ENCODE measurements around the gene ASB13.
"Not testable (repeated sequence)": the region's sequence is repeated elsewhere in the genome, so short reads cannot be mapped to it uniquely, and the experiment has no call there.

ASB13 gene

DNA sequence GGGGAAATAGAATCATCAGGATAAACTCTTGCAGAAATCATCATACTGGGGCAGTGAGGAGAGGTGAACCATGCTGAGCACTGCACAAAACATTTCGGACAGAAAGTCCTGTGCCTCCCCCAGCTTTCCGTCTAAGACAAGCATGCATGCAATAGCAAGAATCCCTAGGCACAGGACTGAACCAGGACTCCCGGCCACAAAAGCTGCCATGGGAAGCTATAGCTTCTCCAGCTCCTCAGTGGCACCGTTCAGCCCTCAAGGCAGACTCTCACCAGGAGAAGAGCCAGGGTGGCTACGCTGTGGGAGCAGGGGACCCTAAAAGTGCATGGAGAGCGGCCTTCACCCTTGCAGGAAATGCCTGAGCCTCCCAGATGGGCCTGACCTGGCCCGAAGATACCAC is 70.8 kb downstream of the ASB13 start:
- Histone ChIP-seq H3K36me3 (replicated peaks) (no peaks in the 10 kb centered on the region), H3K4me3 (no peak overlapping the region), H3K9me3 (no peaks in the 10 kb centered on the region), H3K4me1 (no peaks in the 10 kb centered on the region), H3K27me3 (ENCODE audit: low read depth) (no peaks in the 10 kb centered on the region)
- in situ Hi-C loops (cut with MboI; ENCODE audit: low sequenced_read_pairs): no loop called here
- no peak for DNase-seq (ENCODE audit: low spot score in 2 of 2)

DNA sequence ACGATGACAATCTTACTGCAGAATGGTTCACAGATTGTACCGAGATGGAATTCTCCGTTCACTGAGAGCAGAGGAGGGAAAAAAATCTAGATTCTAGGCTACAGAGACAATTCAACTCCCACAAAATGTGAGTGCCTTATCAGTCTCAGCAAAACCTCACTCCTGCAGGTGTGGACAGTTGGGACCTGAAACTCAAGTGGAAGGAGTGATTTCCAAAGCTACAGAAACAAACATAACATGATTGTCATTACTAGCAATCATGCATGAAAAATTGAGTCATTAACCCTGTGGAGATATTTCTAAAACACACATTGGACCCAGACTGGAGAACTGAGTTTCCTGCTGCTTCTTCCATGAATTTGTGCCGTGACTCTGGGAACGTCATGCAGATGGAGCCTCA is 71.3 kb downstream of the ASB13 start:
- H3K4me1 ChIP-seq: no peaks in the 10 kb centered on the region
- H3K27me3 ChIP-seq (ENCODE audit: low read depth): no peaks in the 10 kb centered on the region
- H3K9me3 ChIP-seq: no peaks in the 10 kb centered on the region
- no peak overlapping the region for H3K4me3 ChIP-seq
- no peak for DNase-seq (ENCODE audit: low spot score in 2 of 2)
- H3K36me3 ChIP-seq (replicated peaks): no peaks in the 10 kb centered on the region
- in situ Hi-C loops (cut with MboI; ENCODE audit: low sequenced_read_pairs): no loop called here

- H3K9me3 ChIP-seq: no peaks in the 10 kb centered on the region
These were observed 71.9 kb downstream of the ASB13 start for GRCh38 chr10:5594271-5595049.

DNA sequence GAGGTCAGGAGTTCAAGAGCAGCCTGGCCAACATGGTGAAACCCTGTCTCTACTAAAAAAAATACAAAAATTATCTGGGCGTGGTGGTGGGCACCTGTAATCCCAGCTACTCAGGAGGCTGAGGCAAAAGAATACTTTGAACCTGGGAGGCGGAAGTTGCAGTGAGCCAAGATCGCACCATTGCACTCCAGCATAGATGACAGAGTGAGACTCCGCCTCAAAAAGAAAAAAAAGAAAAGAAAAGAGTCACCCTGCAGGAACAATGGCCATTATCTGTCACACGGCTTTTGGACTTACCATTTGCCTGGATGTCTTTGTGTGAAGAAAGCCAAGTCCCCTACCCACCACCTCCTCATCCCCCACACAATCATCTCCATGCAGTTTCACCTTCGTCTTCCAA is 73.0 kb downstream of the ASB13 start:
- H3K9me3 ChIP-seq; H3K36me3 ChIP-seq (replicated peaks); H3K4me3 ChIP-seq; in situ Hi-C loops (cut with MboI; ENCODE audit: low sequenced_read_pairs); H3K4me1 ChIP-seq; H3K27me3 ChIP-seq (ENCODE audit: low read depth); DNase-seq (ENCODE audit: low spot score in 2 of 2): not testable (repeated sequence)

More at GRCh38 chr10:5594271-5595049, 71.9 kb downstream of the ASB13 start:
- Histone ChIP-seq H3K4me3 (no peak overlapping the region), H3K4me1 (no peaks in the 10 kb centered on the region), H3K27me3 (ENCODE audit: low read depth) (no peaks in the 10 kb centered on the region), H3K36me3 (replicated peaks) (no peaks in the 10 kb centered on the region)
- no peak for DNase-seq (ENCODE audit: low spot score in 2 of 2)
- in situ Hi-C loops (cut with MboI; ENCODE audit: low sequenced_read_pairs): no loop called here

DNA sequence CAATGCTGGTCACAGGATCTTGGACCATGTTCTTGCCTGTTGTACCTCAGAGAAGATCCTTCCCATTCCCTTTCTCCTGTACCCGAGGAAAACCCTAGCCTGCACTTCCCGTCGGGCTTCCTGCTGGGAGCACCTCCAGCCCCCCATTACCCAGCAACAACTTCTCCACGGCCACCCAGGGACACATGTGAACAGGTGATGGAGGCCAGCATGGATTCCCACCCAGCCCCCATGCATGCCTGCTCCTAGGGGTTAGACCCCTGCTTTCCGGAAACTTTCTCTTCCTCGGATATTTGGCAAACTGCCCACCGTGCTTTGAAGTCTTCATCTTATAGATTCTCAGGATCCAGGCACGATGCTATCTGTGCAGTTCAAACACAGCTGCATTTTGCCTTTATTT is 74.3 kb downstream of the ASB13 start:
- Histone ChIP-seq H3K27me3 (ENCODE audit: low read depth) (no peaks in the 10 kb centered on the region), H3K4me3 (no peak overlapping the region), H3K4me1 (no peaks in the 10 kb centered on the region), H3K36me3 (replicated peaks) (no peaks in the 10 kb centered on the region), H3K9me3 (no peaks in the 10 kb centered on the region)
- DNase-seq (ENCODE audit: low spot score in 2 of 2): no peak
- in situ Hi-C loops (cut with MboI; ENCODE audit: low sequenced_read_pairs): no loop called here

GRCh38 chr10:5591336-5591824 is 75.0 kb downstream of the ASB13 start:
- no peaks in the 10 kb centered on the region for H3K27me3 ChIP-seq (ENCODE audit: low read depth)
- no peak for DNase-seq (ENCODE audit: low spot score in 2 of 2)
- H3K36me3 ChIP-seq (replicated peaks): no peaks in the 10 kb centered on the region
- H3K4me1 ChIP-seq: no peaks in the 10 kb centered on the region
- H3K4me3 ChIP-seq: no peak overlapping the region
- in situ Hi-C loops (cut with MboI; ENCODE audit: low sequenced_read_pairs): no loop called here
- H3K9me3 ChIP-seq: no peaks in the 10 kb centered on the region

DNA sequence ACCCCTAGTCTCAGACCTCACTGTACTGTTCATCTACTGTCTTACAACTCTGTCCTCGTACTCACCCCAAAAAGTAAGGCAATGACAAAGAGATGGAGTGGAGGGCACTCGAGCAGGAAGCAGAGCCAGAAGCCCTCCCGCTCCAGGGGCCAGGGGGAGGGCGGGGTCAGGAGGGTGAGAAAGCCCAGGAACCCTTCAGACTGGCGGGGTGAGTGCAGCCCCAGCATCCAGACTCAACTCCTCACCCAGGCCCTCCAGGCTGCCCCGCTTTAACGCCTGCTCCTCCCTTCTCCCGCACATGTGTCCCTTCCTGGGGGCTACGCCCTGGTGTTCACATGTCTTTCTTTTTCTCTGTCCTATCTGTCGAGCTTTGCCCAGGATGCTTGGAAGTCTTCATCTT is 75.6 kb downstream of the ASB13 start:
- no peaks in the 10 kb centered on the region for H3K4me1 ChIP-seq
- in situ Hi-C loops (cut with MboI; ENCODE audit: low sequenced_read_pairs): no loop called here

DNA sequence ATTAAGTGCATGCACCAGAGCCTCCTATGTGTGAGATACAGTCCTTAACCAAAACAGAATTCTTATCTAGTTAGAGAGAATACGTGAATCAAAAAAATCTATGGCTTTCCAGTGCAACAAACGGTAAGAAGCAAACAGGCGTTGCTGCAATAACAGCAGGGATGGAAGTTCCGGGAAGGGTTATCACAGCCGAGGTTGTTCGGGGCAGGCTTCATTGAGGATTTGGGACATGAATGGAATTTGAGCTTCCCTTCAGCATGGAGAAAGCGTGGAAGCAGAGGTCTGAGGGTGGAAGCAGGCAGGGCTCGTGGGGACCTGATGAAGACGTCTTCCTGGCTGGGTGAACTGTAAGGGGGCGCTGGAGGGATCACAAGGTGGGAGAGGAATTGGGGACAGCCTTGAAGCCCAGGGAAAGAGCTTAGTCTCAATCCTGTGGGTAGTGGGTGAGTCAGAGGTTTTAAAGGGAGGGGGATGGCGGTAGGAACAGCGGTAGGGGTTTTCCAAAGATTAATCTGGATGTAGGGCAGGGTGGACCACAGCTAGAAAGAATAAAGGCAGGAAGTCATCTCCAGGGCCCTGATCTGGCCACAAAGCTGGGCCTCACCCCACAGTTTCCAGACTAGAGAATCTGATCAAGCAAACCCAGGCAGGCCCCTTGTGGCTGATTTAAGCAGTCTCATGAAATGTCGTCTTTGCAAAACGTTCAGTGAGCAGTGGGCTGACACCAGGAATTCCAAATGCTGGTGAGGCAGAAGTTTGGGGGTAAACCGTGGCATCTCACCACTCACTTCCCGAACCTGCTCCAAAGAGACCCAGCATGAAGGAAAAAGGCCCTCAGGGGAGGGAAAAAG is 76.5 kb downstream of the ASB13 start:
- H3K4me3 ChIP-seq: no peak overlapping the region
- no peaks in the 10 kb centered on the region for H3K9me3 ChIP-seq
- no peaks in the 10 kb centered on the region for H3K27me3 ChIP-seq (ENCODE audit: low read depth)
- DNase-seq (ENCODE audit: low spot score in 2 of 2): no peak
- no peaks in the 10 kb centered on the region for H3K36me3 ChIP-seq (replicated peaks)
- no peaks in the 10 kb centered on the region for H3K4me1 ChIP-seq
- in situ Hi-C loops (cut with MboI; ENCODE audit: low sequenced_read_pairs): no loop called here

More for the DNA sequence above, 75.6 kb downstream of the ASB13 start:
- H3K4me3 ChIP-seq: no peak overlapping the region
- no peak for DNase-seq (ENCODE audit: low spot score in 2 of 2)
- no peaks in the 10 kb centered on the region for H3K9me3 ChIP-seq
- H3K27me3 ChIP-seq (ENCODE audit: low read depth): no peaks in the 10 kb centered on the region
- H3K36me3 ChIP-seq (replicated peaks): no peaks in the 10 kb centered on the region

DNA sequence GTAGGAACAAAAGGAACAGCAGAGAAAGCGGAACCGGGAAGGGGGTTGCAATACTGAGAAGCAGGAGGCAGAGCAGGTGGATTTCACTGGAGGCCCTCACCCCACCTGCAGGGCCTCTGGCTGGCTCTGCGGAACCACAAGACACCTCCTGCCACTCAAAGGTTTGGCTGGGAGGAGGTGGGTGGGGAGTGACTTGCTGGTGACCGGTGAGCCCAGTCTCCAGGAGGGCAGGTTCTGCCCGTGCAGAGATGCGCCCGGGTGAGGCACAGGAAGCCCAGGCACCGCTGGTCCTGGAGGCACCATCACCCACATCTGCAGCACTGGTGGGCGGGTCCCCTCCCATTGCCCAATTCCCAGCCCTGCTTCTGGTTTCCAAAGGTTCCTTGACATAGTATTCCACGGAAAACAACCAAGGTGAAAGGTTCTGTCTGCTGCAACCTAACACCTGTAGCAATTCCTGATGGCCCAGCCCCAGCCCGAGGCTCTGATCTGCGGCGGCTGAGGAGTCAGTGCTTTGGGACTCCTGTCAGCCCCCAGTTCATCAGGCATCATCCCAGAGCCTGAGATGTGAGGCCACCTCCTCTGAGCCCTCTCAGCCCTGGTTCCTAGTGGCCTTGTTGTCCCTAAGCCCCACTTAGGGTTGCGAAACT is 77.3 kb downstream of the ASB13 start:
- Histone ChIP-seq H3K4me3 (no peak overlapping the region), H3K4me1 (no peaks in the 10 kb centered on the region)
- DNase-seq (ENCODE audit: low spot score in 2 of 2): no peak

More for the DNA sequence above, 77.3 kb downstream of the ASB13 start:
- no peaks in the 10 kb centered on the region for H3K9me3 ChIP-seq
- no peaks in the 10 kb centered on the region for H3K27me3 ChIP-seq (ENCODE audit: low read depth)
- H3K36me3 ChIP-seq (replicated peaks): no peaks in the 10 kb centered on the region
- in situ Hi-C loops (cut with MboI; ENCODE audit: low sequenced_read_pairs): no loop called here

All from HAP-1 (cell line).